Colon (tissue), 2 donors: ENCODE data around the gene IFNGR2.
"Not testable (repeated sequence)": the region's sequence is repeated elsewhere in the genome, so short reads cannot be mapped to it uniquely, and the experiment has no call there.

Experiments
- FAIRE-seq: peaks from 2 replicates; lab custom pipeline; 2012; peaks lifted over from hg19 to GRCh38; lab: Jason Lieb, UNC
- donor health status: control.
- donor health status: control.

IFNGR2 gene

DNA sequence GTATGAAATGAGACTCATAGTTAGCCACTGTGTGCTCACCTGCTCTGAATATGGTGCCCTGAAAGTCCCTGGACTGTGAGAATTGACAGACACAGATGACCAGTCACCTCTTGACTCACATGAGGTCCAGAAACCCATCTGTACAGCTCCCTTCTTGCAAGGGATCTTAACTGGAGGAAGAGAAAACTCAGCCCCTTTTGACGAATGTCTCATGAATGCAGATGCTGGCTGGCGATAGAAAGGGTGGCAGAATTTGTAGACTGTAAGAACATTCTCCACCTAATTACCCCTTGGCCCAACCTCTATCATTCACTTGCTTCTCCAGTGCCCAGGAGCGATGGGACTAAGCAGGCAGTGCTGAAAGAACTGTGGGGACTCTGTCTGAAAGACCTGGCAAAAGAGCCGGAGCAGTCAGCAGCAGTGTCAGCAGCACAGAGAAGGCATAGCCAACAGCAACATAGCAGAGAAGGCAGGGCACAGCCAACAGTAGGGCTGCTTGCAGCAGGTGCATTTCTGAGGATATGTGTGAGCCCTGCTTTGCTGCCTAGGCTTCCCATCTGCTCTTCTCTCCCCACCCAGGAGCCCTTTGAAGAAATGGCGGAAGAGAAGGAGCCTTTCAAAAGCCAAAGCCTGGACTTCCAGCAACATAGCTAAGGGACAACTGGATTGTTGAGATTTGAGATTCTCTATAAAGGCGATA, 25.8 kb upstream of the IFNGR2 start:
- no peak for FAIRE-seq

DNA sequence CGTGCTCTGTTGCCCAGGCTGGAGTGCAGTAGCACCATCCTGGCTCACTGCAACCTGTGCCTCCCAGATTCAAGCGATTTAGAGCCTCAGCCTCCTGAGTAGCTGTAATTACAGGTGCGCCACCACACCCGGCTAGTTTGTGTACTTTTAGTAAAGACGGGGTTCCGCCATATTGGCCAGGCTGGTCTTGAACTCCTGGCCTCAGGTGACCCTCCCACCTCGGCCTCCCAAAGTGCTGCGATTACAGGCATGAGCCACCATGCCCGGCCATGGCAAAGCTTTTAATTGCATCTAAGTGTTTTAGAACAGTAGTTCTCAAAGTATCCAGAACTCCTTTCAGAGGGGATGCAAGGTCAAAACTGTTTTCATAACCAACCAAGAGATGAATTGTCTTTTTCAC, 25.1 kb upstream of the IFNGR2 start:
- no peak for FAIRE-seq

DNA sequence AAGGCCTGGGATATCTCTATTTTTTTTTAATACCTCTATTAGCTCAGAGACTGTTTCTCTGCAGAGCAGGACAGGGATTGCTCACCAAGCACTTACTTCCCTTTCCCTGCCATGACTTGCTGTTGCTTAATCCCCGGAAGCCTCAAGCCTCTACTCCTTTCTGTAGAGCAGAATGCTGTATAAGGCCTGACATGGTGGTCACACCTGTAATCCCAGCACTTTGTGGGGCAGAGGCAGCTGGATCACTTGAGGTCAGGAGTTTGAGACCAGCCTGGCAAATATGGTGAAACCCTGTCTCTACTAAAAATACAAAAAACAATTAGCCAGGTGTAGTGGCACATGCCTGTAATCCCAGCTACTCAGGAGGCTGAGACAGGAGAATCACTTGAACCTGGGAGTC, 23.3 kb upstream of the IFNGR2 start:
- FAIRE-seq: not testable (repeated sequence)

DNA sequence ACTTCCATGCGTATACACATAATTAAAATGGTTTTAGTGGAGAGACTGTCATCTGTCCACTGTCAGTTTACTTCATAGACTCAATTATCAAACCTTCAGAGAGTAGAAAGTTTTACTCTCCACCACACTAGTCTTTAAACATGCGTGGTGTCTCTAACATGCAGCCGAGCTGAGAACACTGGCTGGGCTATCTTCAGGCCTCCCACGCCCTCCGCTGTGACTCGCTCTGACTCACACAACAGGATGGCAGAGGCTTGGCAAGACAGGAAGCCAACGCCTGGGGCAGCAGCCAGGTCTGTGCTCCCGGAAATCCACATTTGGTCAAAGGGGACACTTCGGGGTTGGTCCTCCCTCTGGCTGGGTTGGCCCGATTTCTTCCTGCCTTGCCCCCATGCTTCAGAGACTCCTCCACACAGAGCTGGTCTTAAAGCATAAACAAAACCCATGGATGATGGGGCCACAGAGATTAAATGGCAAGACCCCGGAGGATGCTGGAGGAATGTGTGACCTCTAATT, 22.7 kb upstream of the IFNGR2 start:
- FAIRE-seq: no peak

DNA sequence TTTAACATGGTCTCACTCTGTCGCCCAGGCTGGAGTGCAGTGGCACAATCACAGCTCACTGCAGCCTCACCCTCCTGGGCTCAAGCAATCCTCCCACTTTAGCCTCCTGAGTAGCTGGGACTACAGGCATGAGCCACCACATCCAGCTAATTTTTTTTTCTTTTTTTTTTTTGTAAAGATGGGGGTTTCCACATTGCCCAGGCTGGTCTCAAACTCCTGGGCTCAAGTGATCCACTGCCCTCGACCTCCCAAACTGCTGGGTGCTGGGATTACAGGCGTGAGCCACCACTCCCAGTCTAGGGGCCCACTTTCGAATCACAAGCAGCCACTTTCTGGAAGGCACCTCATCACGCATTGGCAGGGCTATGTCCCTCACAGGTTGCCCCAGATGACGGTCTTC, 21.8 kb upstream of the IFNGR2 start:
- FAIRE-seq: not testable (repeated sequence)

DNA sequence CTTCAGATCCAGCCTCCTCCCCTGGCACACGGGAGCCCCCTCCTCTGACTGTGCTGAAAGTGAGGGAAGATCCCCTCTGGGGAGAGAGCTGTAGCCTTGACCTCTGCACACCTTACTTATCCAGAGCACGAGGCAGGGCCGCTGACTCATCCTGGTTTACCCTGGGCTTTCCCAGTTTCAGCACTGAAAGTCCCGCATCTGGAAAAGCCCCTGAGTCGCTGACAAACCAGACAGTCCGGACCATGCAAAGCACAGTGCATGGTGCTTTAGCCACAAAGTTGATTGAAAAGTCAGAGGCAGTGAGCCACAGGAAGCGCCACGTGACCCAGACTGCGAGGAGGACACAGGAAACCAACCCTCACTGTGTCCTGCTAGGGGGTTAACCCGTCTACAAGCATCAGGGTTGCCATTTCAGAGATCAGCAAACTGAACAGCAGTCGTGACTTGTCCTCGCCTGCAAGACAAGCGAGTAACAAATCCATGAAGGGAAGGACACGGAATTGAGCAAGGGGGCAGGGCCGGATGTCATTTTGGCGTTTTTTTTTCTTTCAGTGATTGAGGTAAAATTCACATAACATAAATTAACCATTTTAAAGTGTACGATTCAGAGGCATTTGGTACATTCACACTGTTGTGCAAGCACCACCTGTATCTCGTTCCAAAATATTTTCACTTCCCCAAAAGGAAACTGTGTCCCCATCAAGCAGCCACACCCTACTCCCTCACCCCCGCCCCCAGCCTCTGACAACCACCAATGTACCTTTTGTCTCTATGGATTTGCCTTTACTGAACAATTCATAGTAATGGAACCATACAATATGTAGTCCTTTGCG, 19.9 kb upstream of the IFNGR2 start:
- no peak for FAIRE-seq

DNA sequence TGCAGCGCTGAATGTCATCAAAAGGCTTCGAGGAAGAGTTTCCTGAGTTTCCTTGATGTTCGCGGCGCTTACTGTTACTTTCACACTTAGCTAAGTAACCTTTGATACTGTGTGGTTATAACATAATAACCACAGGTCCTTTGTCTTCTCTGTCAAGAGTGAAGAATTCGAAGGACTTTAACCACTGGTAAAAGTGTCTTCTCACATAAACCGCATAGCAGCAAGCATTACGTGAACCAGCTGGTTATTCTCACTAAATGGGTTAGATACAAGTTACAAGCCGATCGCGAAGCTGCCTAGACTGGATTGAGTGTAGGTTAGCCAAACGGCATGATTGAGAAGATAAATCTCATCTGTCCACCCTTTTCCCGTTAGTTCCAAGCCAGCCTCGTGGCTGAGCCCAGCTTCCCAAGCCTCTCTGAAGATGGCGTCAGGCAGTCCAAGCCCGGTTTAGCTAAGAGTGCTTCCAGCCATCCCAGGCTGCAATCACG, 18.3 kb upstream of the IFNGR2 start:
- FAIRE-seq: no peak

DNA sequence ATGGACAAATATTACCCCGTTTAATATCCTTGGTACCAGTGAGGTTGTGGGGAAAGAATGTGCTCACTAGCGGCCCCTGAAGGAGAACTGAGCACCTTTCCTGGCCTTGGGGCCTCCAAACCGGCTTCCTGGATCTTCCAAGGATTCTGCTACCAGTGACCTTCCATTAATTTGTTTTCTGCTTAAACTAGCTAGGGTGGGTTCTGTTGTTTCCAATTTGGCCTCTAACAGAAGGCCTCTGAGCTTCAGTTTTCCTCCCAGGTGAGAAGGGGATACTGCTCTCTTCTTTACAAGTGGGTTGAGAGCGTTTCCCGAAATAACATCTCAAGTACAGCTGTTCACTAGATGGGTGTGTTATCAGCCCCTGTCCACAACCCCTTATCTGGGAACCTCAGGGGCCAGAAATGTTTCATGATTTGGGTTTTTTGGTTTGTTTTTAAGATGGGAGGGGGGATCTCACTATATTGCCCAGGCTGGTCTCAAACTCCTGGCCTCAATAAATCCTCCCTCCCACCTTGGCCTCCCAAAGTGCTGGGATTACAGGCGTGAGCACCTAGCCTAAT, 16.9 kb upstream of the IFNGR2 start:
- FAIRE-seq: no peak

DNA sequence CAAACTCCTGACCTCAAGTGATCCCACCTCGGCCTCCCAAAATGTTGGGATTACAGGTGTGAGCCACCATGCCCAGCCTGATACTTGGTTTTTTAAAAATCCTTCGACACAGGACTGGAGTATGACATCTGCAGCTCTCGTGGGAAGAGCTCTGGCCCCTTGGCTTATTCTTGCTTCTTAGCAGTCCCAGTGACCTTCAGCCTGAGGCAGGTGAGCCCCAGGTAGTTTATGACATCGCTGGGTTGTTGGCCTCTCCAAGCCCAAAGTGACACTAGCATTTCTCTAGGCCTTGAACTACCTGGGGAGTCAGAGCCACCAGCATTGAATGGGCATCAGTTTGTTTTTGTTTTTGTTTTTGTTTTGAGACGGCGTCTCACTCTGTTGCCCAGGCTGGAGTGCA, 15.9 kb upstream of the IFNGR2 start:
- FAIRE-seq: no peak

DNA sequence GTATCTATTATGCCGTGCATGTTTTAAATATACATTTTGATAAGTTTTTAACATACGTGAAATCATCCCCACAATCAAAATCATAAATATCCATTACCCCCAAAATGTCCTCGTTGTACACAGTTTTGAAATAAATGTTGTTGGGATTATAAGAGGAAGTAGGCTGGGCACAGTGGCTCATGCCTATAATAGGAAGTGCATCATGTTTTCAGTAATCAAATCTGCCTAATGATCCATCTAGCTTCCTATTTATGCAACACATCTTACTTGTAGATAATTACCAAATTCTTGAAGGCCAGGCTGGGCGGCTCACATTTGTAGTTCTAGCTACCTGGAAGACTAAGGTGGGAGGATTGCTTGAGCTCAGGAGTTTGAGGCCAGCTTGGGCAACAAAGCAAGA, 15.0 kb upstream of the IFNGR2 start:
- FAIRE-seq: no peak

DNA sequence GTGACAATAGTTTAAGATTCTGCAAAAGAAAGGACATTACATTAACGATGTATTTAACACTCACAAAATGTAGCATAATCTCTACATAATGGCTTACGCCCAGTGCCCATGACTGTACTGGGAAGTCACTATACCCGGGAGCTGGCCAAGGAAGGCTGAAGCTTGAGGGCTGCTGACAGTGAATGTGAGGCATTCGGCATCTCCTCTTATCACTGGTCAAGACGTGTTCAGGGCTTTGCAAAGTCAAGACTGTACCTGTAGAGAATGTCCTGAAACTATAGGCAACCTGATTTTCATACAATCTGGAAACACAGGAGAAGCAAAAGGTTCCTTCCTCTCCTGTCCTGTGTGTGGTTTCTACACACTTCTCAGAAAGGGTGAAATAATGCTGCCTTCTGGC, 12.7 kb upstream of the IFNGR2 start:
- no peak for FAIRE-seq

DNA sequence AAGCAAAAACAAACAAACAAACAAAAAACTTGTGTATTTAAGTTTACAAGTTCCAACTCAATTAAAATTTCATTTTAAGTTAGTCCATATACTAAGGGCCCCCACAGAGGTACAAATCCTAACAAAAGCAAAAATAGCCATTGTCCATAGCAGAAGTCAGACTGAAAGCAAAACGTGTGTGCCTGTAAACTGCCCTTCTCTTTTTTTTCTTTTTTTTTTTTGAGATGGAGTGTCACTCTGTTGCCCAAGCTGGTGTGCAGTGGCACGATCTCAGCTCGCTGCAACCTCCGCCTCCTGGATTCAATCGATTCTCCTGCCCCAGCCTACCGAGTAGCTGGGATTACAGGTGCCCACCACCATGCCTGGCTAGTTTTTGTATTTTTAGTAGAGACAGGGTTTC, 11.6 kb upstream of the IFNGR2 start:
- no peak for FAIRE-seq

DNA sequence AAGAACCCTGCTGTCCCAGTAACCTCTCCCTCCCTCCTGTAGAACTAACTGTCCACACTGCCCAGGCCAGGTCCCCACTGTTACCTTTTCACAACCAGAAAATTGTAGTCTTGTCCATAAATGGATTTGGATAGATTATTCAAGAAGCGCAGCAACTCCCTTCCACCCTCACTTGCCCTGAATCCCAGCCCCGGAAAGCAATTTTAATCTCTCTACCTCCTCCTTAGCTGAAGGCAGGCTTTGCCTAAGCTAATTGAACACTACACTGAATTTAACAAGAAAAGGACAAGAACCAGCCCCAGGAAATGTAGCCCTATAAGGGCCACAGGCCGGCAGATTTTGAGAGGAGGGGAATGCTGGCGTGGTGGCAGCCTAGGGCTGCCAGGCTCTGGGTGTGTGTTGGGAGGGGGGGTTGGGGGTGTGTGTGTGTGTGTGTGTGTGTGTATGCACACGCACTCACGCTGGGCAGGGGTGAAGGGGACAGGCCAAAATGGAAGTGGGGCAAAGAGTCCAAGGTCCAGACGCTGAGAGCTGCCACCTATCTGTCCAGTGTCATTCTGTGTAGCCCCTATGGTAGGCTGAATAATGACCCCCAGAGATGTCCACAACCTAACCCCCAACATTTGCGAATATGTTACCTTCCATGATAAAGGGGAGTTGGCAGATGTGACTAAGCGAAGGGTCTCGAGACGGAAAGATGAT, 10.8 kb upstream of the IFNGR2 start:
- FAIRE-seq: no peak

DNA sequence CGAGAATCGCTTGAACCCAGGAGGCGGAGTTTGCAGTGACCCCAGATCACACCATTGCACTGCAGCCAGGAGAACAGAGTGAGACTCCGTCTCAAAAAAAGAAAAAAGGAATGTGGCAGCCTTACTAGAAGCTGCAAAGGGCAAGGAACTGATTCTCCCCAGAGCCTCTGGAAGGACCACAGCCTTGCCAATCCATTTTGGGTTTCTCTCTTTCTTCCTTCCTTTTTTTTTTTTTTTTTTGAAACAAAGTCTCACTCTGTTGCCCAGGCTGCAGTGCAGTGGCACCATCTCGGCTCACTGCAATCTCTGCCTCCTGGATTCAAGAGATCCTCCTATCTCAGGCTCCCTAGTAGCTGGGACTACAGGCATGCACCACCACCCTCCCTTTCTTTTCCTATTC, 9.9 kb upstream of the IFNGR2 start:
- FAIRE-seq: no peak

DNA sequence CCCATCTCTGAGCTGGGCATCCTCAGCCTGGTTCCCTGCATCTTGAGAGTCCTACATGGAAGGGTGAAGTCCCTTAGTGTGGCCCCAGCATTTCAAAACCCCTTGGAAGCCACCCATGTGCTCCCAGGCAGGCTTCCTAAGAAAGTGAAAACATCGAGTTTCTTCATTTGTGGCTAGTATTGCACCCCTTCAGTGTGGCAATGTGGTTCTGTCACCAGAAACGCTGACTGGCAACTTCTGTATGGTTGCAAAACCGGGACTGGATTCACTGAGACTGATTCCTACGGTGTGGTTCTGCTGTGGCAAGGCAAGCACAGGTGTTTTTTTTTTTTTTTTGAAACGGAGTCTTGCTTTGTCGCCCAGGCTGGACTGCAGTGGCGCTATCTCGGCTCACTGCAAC, 9.0 kb upstream of the IFNGR2 start:
- FAIRE-seq: no peak

DNA sequence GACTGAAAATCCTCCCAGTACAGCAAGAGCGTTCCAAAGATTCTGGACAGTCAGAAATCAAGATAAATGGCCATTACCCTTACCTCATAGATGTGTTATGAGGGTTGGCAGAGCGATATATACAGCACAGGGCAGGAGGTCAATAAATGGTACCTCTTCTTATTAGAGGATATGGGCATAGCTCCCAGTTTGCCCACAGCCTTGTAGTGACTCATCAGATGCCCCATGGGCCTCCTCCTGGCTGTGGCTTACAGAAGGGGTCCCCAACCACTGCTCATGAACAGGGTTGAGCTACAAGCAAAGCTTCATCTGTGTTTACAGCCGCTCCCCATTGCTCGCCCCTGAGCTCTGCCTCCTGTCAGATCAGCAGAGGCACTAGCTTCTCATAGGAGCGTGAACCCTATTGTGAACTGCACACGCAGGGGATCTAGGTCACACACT, 7.3 kb upstream of the IFNGR2 start:
- FAIRE-seq: no peak

DNA sequence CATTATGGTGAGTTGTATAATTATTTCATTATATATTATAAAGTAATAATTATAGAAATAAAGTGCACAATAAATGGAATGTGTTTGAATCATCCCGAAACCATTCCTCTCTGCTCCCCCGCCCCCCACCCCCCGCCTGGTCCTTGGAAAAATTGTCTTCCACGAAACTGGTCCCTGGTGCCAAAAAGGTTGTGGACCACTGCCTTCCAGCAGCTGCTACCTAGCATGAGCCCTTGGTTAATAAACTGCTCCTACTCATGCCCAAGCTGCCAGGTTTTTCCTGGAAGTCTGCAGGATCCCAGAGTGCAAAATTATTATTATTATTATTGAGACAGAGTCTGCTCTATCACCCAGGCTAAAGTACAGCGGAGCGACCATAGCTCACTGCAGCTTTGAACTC, 6.8 kb upstream of the IFNGR2 start:
- no peak for FAIRE-seq

DNA sequence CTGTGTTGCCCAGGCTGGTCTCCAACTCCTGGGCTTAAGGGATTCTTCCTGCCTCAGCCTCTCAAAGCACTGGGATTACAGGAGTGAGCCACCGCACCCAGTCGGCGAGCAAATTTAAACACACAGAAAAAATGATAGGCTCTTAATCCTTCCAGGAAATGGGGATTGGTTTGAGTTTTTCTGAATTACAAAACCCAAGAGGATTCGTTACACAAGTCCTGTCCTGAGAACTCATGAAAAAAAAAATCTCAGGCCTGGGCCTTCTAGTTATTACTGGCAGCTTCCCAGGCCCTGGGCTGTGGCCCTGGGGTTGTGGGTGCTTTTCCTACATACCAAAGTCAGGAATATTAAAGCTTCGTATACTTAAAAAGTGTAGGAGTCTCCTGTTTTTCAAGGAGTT, 6.3 kb upstream of the IFNGR2 start:
- FAIRE-seq: no peak

DNA sequence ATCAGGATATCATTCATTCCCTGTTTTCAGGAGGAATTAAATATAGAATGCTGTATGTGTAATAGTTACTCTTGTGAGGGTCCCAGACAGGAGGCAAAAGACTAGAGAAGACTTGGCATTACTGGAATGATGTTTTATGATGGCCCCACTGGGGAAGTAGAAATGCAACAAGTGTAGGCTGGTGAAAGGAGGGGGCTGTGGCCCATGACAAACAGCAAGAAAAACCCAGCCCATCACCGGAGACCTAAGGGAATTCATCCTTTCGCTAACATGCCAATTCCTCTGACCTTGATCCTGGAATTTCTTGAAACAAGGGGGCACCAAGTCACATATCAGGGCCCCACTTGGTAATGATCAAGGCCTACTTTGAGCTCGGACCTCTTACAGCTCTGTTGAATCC, 5.5 kb upstream of the IFNGR2 start:
- FAIRE-seq: no peak

DNA sequence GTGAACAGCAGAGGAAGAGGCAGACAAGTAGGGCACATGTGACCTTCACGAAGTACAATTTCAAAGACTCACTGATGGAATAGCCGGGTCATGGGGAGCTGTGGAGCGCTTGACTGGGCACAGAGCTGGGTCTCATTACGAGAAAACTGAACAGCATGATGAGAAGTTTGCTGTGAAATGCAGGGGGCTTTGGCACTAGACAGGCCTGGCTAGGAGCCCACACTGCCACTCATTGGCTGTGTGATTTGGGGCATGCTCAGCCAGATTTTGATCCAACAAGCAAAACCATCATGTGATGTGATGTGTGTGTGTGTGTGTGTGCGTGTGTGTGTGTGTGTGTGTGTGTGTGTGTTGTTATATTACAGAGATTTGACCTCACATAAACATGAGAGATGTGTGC, 4.9 kb upstream of the IFNGR2 start:
- FAIRE-seq: no peak

DNA sequence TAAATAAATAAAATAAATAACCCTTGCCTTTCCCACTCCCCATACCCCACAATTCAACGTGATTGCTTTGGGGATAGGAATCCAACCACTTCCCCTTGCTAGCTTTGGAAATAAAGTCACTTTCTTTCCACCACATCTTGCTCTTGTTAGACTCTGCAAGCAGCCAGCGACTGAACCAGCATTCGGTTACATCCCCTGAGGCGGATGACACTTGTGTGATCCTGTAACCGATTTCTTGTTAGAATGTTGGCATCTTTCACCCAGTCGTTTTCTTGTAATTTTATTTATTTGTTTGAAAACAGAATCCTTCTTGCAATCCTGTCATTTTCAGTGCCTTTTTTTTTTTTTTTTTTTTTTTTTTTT, 1.6 kb upstream of the IFNGR2 start:
- no peak for FAIRE-seq
